ENCODE measurements around the gene PRUNE1.

PRUNE1 gene

GRCh38 chr1:150965605-150966004, 42.6 kb upstream of the PRUNE1 start:
- Histone ChIP-seq H3K36me3 (ENCODE audit: control insufficient read depth, insufficient read depth, low read length) (peaks cover 45% of the 10 kb centered on the region), H3K4me3 (replicated peaks; ENCODE audit: low read depth, low read length) (no peak overlapping the region), H3K27me3 (replicated peaks; ENCODE audit: control insufficient read depth, insufficient read depth, low read length) (no peaks in the 10 kb centered on the region)
- TF ChIP-seq CTCF (IDR thresholded peaks at IDR 0.05; ENCODE audit: insufficient read depth, low read length, poor library complexity, severe bottlenecking): no peak
- no peak for DNase-seq (ENCODE audit: extremely low read depth, insufficient read length)

- Histone ChIP-seq H3K36me3 (ENCODE audit: control insufficient read depth, insufficient read depth, low read length) (peaks cover 43% of the 10 kb centered on the region), H3K27me3 (replicated peaks; ENCODE audit: control insufficient read depth, insufficient read depth, low read length) (no peaks in the 10 kb centered on the region), H3K4me3 (replicated peaks; ENCODE audit: low read depth, low read length) (no peak overlapping the region)
- no peak for DNase-seq (ENCODE audit: extremely low read depth, insufficient read length)
- no peak for TF ChIP-seq CTCF (IDR thresholded peaks at IDR 0.05; ENCODE audit: insufficient read depth, low read length, poor library complexity, severe bottlenecking)
Measured at GRCh38 chr1:150966011-150966410, 42.2 kb upstream of the PRUNE1 start.

- no peak for TF ChIP-seq CTCF (IDR thresholded peaks at IDR 0.05; ENCODE audit: insufficient read depth, low read length, poor library complexity, severe bottlenecking)
- Histone ChIP-seq H3K36me3 (ENCODE audit: control insufficient read depth, insufficient read depth, low read length) (peaks cover 38% of the 10 kb centered on the region), H3K4me3 (replicated peaks; ENCODE audit: low read depth, low read length) (no peak overlapping the region), H3K27me3 (replicated peaks; ENCODE audit: control insufficient read depth, insufficient read depth, low read length) (no peaks in the 10 kb centered on the region)
- DNase-seq (ENCODE audit: extremely low read depth, insufficient read length): no peak
Measured at GRCh38 chr1:150967936-150968335, 40.3 kb upstream of the PRUNE1 start.

GRCh38 chr1:150968491-150968890, 39.8 kb upstream of the PRUNE1 start:
- TF ChIP-seq CTCF (IDR thresholded peaks at IDR 0.05; ENCODE audit: insufficient read depth, low read length, poor library complexity, severe bottlenecking): no peak
- no peak for DNase-seq (ENCODE audit: extremely low read depth, insufficient read length)
- peaks cover 33% of the 10 kb centered on the region for H3K36me3 ChIP-seq (ENCODE audit: control insufficient read depth, insufficient read depth, low read length)
- no peak overlapping the region for H3K4me3 ChIP-seq (replicated peaks; ENCODE audit: low read depth, low read length)
- H3K27me3 ChIP-seq (replicated peaks; ENCODE audit: control insufficient read depth, insufficient read depth, low read length): no peaks in the 10 kb centered on the region

GRCh38 chr1:150969626-150970025, 38.6 kb upstream of the PRUNE1 start:
- Histone ChIP-seq H3K4me3 (replicated peaks; ENCODE audit: low read depth, low read length) (no peak overlapping the region), H3K36me3 (ENCODE audit: control insufficient read depth, insufficient read depth, low read length) (peaks cover 26% of the 10 kb centered on the region), H3K27me3 (replicated peaks; ENCODE audit: control insufficient read depth, insufficient read depth, low read length) (no peaks in the 10 kb centered on the region)
- DNase-seq (ENCODE audit: extremely low read depth, insufficient read length): no peak
- TF ChIP-seq CTCF (IDR thresholded peaks at IDR 0.05; ENCODE audit: insufficient read depth, low read length, poor library complexity, severe bottlenecking): no peak
